SK-N-SH (cell line): ENCODE measurements around the gene OMP. TPM values are rescaled to one million over a fixed set of nuclear protein-coding genes. Genes with fewer than 3 reads are reported as not detected.

Source experiments
- CTCF ChIA-PET: fragments of 300-600, 350-600 bp; formaldehyde crosslinking; extraction: SDS; loops from one replicate; lab custom pipeline; 2021; lab: Yijun Ruan, JAX
- POLR2A ChIA-PET: fragments of 350-600 bp; sonication (Branson Sonifier 250); formaldehyde crosslinking; extraction: SDS; loops from one replicate; lab custom pipeline; 2020; ENCODE audit warnings: antibody characterized with exemption, inconsistent platforms; lab: Yijun Ruan, JAX
- DNase-seq: peaks from one replicate; pipeline ENCODE4 v3.0.0; 2012
- H2AFZ ChIP-seq: fragments of 200-600 bp; sonication (generic); 2 replicates; pipeline ENCODE4 v1.8.1; 2016; ENCODE audit warnings: antibody characterized with exemption, mild to moderate bottlenecking, low read depth
- H3F3A ChIP-seq: fragments of 200-600 bp; sonication (generic); replicated peaks from 2 replicates; pipeline ENCODE3; 2016; ENCODE audit warnings: antibody characterized with exemption, mild to moderate bottlenecking; ENCODE audit not compliant: insufficient read depth
- H3K27ac ChIP-seq, 2 experiments: fragments of 200-500 bp in 1 of 2; fragments of 200-600 bp in 1 of 2; sonication (Bioruptor generic) in 1 of 2; sonication (generic), shearing (Covaris generic) in 1 of 2; 2 replicates each; pipeline versions ENCODE4 v1.5.1 to v1.6.1; 2014 to 2016; ENCODE audit warnings: low read depth in 2 of 2, inconsistent platforms in 1 of 2, low read length in 1 of 2, mild to moderate bottlenecking in 1 of 2, mixed read lengths in 1 of 2
- H3K27me3 ChIP-seq: fragments of 200-600 bp; sonication (generic), shearing (Covaris generic); 2 replicates; pipeline ENCODE4 v1.6.1; 2016; ENCODE audit warnings: mixed run types; ENCODE audit not compliant: insufficient read depth
- H3K36me3 ChIP-seq, 2 experiments: fragments of 200-500 bp in 1 of 2; fragments of 200-600 bp in 1 of 2; sonication (Bioruptor generic) in 1 of 2; sonication (generic) in 1 of 2; replicated peaks in 1 of 2; 2 replicates each; pipeline versions ENCODE3 to v1.5.1; 2014 to 2016; ENCODE audit warnings: low read length in 1 of 2, mild to moderate bottlenecking in 1 of 2; ENCODE audit not compliant: insufficient read depth in 2 of 2, control insufficient read depth in 1 of 2
- H3K4me1 ChIP-seq, 2 experiments: fragments of 200-500 bp in 1 of 2; fragments of 200-600 bp in 1 of 2; sonication (Bioruptor generic) in 1 of 2; sonication (generic), shearing (Covaris generic) in 1 of 2; 2 replicates each; pipeline versions ENCODE4 v1.5.1 to v1.6.1; 2014 to 2016; ENCODE audit warnings: low read depth in 1 of 2, low read length in 1 of 2, mixed run types in 1 of 2; ENCODE audit not compliant: insufficient read depth in 2 of 2, control insufficient read depth in 1 of 2
- H3K4me2 ChIP-seq: fragments of 200-600 bp; sonication (generic), shearing (Covaris generic); 2 replicates; pipeline ENCODE4 v1.6.1; 2017; ENCODE audit warnings: mixed run types
- H3K4me3 ChIP-seq, 2 experiments: fragments of 200-500 bp in 1 of 2; fragments of 200-600 bp in 1 of 2; sonication (Bioruptor generic) in 1 of 2; sonication (generic), shearing (Covaris generic) in 1 of 2; 2 replicates each; pipeline versions ENCODE4 v1.5.1 to v1.8.1; 2014 to 2016; ENCODE audit warnings: low read depth in 2 of 2, inconsistent platforms in 1 of 2, low read length in 1 of 2, mild to moderate bottlenecking in 1 of 2, mixed read lengths in 1 of 2, moderate library complexity in 1 of 2
- H3K79me2 ChIP-seq: fragments of 200-600 bp; sonication (generic); 2 replicates; pipeline ENCODE4 v1.8.1; 2017; ENCODE audit warnings: mild to moderate bottlenecking; ENCODE audit not compliant: insufficient read depth
- H3K9ac ChIP-seq: fragments of 200-600 bp; sonication (generic); 2 replicates; pipeline ENCODE4 v1.6.1; 2017; ENCODE audit warnings: mixed run types
- H3K9me2 ChIP-seq: fragments of 200-600 bp; sonication (generic); 2 replicates; pipeline ENCODE4 v1.6.1; 2017; ENCODE audit warnings: mixed run types
- H3K9me3 ChIP-seq: fragments of 200-600 bp; sonication (generic); 2 replicates; pipeline ENCODE4 v1.6.1; 2017; ENCODE audit warnings: mixed run types, mild to moderate bottlenecking, moderate library complexity
- H4K20me1 ChIP-seq: fragments of 200-600 bp; sonication (generic); 2 replicates; pipeline ENCODE4 v1.6.1; 2017; ENCODE audit warnings: mild to moderate bottlenecking, mixed run types; ENCODE audit not compliant: insufficient read depth
- ELF1 ChIP-seq: IDR thresholded peaks from 2 replicates; pipeline ENCODE4 v1.4.0; 2012
- EP300 ChIP-seq, 2 experiments: IDR thresholded peaks; 2 replicates each; pipeline versions ENCODE4 v1.4.0 to v1.6.1; 2012; ENCODE audit warnings: borderline replicate concordance in 1 of 2, low read depth in 1 of 2, low read length in 1 of 2
- EZH2phosphoT487 ChIP-seq: fragments of 200-600 bp; sonication (generic); IDR thresholded peaks from 2 replicates; pipeline ENCODE4 v1.6.1; 2017; ENCODE audit warnings: low read depth, mixed run types, mild to moderate bottlenecking, antibody characterized with exemption, moderate library complexity, borderline replicate concordance
- FOXM1 ChIP-seq: IDR thresholded peaks from 2 replicates; pipeline ENCODE4 v1.4.0; 2012; ENCODE audit warnings: low read depth, mild to moderate bottlenecking
- GABPA ChIP-seq: IDR thresholded peaks from 2 replicates; pipeline ENCODE4 v1.4.0; 2012; ENCODE audit warnings: low read depth, mild to moderate bottlenecking
- GATA2 ChIP-seq: sonication (generic); formaldehyde crosslinking; IDR thresholded peaks from 2 replicates; pipeline ENCODE4 v1.5.0; 2020; ENCODE audit warnings: mild to moderate bottlenecking, missing genetic modification reagents
- MAX ChIP-seq: IDR thresholded peaks from 2 replicates; pipeline ENCODE4 v1.4.0; 2012; ENCODE audit warnings: low read depth
- MXI1 ChIP-seq: IDR thresholded peaks from 2 replicates; pipeline ENCODE4 v1.6.1; 2012; ENCODE audit warnings: mild to moderate bottlenecking, low read depth, low read length, improper control_type of control experiment
- NFIC ChIP-seq: IDR thresholded peaks from 2 replicates; pipeline ENCODE4 v1.4.0; 2012; ENCODE audit warnings: borderline replicate concordance
- TAF1 ChIP-seq: IDR thresholded peaks from 2 replicates; pipeline ENCODE4 v1.6.1; 2012; ENCODE audit warnings: low read depth, mild to moderate bottlenecking, low read length, moderate library complexity, borderline replicate concordance
- TCF12 ChIP-seq: IDR thresholded peaks from 2 replicates; pipeline ENCODE4 v1.4.0; 2012
- TEAD4 ChIP-seq: IDR thresholded peaks from 2 replicates; pipeline ENCODE4 v1.4.0; 2012; ENCODE audit warnings: mild to moderate bottlenecking, borderline replicate concordance; ENCODE audit not compliant: insufficient read depth
- USF2 ChIP-seq: fragments of 150-350 bp; IDR thresholded peaks from 2 replicates; pipeline ENCODE4 v1.6.1; 2017; ENCODE audit warnings: antibody characterized with exemption, low read length, low read depth, borderline replicate concordance
- WGBS: methylation state at CpG from one replicate; pipeline ENCODE4 v1.1.6; 2017; ENCODE audit warnings: low lambda C conversion rate; 5-methylcytosine and 5-hydroxymethylcytosine counted together
- polyA plus RNA-seq, 3 experiments: library from polyadenylated mRNA; depleted of rRNA; stranded (reverse); fragments of >200 nt; gene quantifications; 2 replicates each; pipeline ENCODE4 v1.2.3, GENCODE V29; 2012
- TF ChIP-seq, protein P1 (sequence below): fragments of 150-350 bp; IDR thresholded peaks from 2 replicates; pipeline ENCODE4 v1.6.1; 2016; ENCODE audit warnings: mild to moderate bottlenecking, low read depth, low read length
- TF ChIP-seq, protein P2 (sequence below): fragments of 200-600 bp; sonication (generic); IDR thresholded peaks from 2 replicates; pipeline ENCODE4 v1.6.1; 2017; ENCODE audit warnings: antibody characterized with exemption, mild to moderate bottlenecking, moderate library complexity
- TF ChIP-seq, protein P3 (sequence below): IDR thresholded peaks from 2 replicates; pipeline ENCODE4 v1.4.0; 2012; ENCODE audit warnings: low read depth, borderline replicate concordance

The OMP gene
- polyA plus RNA-seq, 1 of the 3 experiments (the other 2 are of a cell fraction): 0.20 TPM

DNA sequence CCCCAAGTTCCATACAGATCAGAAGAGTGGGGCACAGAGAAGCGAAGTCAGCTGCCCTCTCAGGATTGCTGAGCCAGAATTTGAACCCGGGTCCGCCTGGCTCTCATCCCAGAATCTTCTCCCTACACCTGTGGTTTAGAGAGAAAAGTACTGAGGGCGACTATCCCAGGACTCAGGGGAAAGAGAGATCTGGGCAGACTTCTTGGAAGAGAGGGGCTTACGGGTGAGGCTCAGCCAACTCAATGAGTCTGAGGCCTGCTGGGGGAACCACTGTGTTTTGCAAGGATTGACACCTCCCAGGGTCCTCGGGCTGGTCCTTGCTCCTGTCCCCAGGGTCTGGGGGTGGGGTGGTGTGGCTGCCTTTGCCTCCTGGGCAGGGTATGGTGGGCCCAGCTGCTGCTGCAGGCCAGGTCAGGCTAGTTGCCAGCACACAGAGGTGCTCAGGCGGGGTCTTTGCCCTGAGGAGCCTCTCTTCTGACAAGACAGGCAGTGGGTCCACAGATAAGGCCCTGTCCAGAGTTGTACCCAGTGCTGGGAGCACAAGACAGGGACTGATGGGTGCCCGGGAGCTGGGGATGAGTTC, 34.7 kb upstream of the OMP start:
- Histone ChIP-seq H3K9ac (peak overlapping the region; percentile 78), H3K27me3 (no peaks in the 10 kb centered on the region), H3K36me3 (peaks cover 0 to 5% of the 10 kb centered on the region in 2 experiments), H3K4me3 (peak overlapping the region; percentile 81 to 89), H3K4me2 (peak overlapping the region; percentile 95), H3F3A (peaks cover 20% of the 10 kb centered on the region), H3K79me2 (peaks cover 54% of the 10 kb centered on the region), H4K20me1 (peaks cover 4% of the 10 kb centered on the region; the same call in 1 of the 2 replicates), H2AFZ (no peak overlapping the region), H3K9me3 (no peaks in the 10 kb centered on the region), H3K27ac (no peak overlapping the region), H3K4me1 (peaks cover 24 to 54% of the 10 kb centered on the region in 2 experiments; a peak in 3 of 4 replicates), H3K9me2 (no peaks in the 10 kb centered on the region)
- ChIA-PET POLR2A (no interaction called here), CTCF (interaction anchor here (0.7 kb wide), 1 partner anchor 461 kb away, joined by 3 read pairs; no protein-coding TSS in a partner anchor)
- no peak for DNase-seq
- TF ChIP-seq TCF12: no peak
- TF ChIP-seq GATA2 (CRISPR knock-in tag): no peak
- TF ChIP-seq EZH2phosphoT487: no peak
- TF ChIP-seq GABPA: no peak
- no peak for TF ChIP-seq EP300 (IDR thresholded peaks at IDR 0.05; ENCODE audit: borderline replicate concordance in 1 of 2, low read depth in 1 of 2, low read length in 1 of 2)
- TF ChIP-seq, protein P1, sequence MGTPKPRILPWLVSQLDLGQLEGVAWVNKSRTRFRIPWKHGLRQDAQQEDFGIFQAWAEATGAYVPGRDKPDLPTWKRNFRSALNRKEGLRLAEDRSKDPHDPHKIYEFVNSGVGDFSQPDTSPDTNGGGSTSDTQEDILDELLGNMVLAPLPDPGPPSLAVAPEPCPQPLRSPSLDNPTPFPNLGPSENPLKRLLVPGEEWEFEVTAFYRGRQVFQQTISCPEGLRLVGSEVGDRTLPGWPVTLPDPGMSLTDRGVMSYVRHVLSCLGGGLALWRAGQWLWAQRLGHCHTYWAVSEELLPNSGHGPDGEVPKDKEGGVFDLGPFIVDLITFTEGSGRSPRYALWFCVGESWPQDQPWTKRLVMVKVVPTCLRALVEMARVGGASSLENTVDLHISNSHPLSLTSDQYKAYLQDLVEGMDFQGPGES: no peak
- no peak for TF ChIP-seq ELF1
- TF ChIP-seq MAX: no peak
- no peak for TF ChIP-seq TAF1
- TF ChIP-seq, protein P2, sequence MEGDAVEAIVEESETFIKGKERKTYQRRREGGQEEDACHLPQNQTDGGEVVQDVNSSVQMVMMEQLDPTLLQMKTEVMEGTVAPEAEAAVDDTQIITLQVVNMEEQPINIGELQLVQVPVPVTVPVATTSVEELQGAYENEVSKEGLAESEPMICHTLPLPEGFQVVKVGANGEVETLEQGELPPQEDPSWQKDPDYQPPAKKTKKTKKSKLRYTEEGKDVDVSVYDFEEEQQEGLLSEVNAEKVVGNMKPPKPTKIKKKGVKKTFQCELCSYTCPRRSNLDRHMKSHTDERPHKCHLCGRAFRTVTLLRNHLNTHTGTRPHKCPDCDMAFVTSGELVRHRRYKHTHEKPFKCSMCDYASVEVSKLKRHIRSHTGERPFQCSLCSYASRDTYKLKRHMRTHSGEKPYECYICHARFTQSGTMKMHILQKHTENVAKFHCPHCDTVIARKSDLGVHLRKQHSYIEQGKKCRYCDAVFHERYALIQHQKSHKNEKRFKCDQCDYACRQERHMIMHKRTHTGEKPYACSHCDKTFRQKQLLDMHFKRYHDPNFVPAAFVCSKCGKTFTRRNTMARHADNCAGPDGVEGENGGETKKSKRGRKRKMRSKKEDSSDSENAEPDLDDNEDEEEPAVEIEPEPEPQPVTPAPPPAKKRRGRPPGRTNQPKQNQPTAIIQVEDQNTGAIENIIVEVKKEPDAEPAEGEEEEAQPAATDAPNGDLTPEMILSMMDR: no peak
- TF ChIP-seq TEAD4: no peak
- no peak for TF ChIP-seq NFIC
- no peak for TF ChIP-seq FOXM1
- TF ChIP-seq USF2: no peak
- TF ChIP-seq, protein P3, sequence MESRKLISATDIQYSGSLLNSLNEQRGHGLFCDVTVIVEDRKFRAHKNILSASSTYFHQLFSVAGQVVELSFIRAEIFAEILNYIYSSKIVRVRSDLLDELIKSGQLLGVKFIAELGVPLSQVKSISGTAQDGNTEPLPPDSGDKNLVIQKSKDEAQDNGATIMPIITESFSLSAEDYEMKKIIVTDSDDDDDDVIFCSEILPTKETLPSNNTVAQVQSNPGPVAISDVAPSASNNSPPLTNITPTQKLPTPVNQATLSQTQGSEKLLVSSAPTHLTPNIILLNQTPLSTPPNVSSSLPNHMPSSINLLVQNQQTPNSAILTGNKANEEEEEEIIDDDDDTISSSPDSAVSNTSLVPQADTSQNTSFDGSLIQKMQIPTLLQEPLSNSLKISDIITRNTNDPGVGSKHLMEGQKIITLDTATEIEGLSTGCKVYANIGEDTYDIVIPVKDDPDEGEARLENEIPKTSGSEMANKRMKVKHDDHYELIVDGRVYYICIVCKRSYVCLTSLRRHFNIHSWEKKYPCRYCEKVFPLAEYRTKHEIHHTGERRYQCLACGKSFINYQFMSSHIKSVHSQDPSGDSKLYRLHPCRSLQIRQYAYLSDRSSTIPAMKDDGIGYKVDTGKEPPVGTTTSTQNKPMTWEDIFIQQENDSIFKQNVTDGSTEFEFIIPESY: no peak
- TF ChIP-seq MXI1: no peak
- whole genome bisulfite sequencing: 88% methylated on average over 8 of the region's 8 CpGs
